ENCODE data around the gene CKMT1A.

CKMT1A gene

DNA sequence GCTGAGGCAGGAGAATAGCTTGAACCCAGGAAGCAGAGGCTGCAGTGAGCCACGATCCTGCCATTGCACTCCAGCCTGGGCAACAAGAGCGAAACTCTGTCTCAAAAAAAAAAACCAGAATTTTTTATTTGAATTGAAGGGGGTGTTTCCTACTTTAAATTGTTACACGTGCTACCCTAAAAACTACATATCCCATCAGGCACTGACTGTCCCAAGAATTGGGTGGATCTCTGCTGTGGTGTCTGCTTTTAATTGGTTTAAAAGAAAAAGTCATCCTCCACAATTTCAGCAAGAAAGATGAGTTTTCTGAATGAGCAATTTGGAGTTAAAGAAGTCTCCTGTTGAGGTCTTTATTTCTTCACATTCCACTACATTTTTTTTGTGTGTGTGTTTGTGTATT lies 54.7 kb downstream of the CKMT1A start:
- DNase-seq (ENCODE audit: low spot score): no peak
